Adipocyte (in vitro differentiated cells): ENCODE results near the gene ARRDC5.
"Not testable (repeated sequence)": the region's sequence is repeated elsewhere in the genome, so short reads cannot be mapped to it uniquely, and the experiment has no call there.

Experiments
- DNase-seq: peaks from one replicate; pipeline ENCODE4 v3.0.0-alpha.2; 2015; ENCODE audit warnings: low read depth
- H3K27me3 ChIP-seq: replicated peaks from 2 replicates; pipeline ENCODE4 v1.7.0; 2013; ENCODE audit warnings: mild to moderate bottlenecking, low read length, moderate library complexity; ENCODE audit not compliant: control insufficient read depth, insufficient read depth
- H3K36me3 ChIP-seq: 2 replicates; pipeline ENCODE4 v1.7.0; 2013; ENCODE audit warnings: low read length, mild to moderate bottlenecking, moderate library complexity; ENCODE audit not compliant: control insufficient read depth, insufficient read depth, severe bottlenecking
- H3K4me1 ChIP-seq: 2 replicates; pipeline ENCODE4 v1.7.0; 2013; ENCODE audit warnings: mild to moderate bottlenecking, low read length, moderate library complexity; ENCODE audit not compliant: control insufficient read depth, insufficient read depth
- H3K4me3 ChIP-seq: 2 replicates; pipeline ENCODE4 v1.7.0; 2013; ENCODE audit warnings: mild to moderate bottlenecking, low read length, moderate library complexity
- H3K9ac ChIP-seq: 2 replicates; pipeline ENCODE4 v1.7.0; 2013; ENCODE audit warnings: mild to moderate bottlenecking, low read length, moderate library complexity
- H3K9me3 ChIP-seq: 2 replicates; pipeline ENCODE4 v1.7.0; 2013; ENCODE audit warnings: mild to moderate bottlenecking, low read length, moderate library complexity; ENCODE audit not compliant: control insufficient read depth

Gene ARRDC5

GRCh38 chr19:4887803-4888202 lies 14.9 kb downstream of the ARRDC5 start:
- H3K4me3 ChIP-seq, H3K27me3 ChIP-seq, DNase-seq: not testable (repeated sequence)

GRCh38 chr19:4884993-4885392 lies 17.7 kb downstream of the ARRDC5 start:
- H3K4me1 ChIP-seq, H3K9me3 ChIP-seq, H3K9ac ChIP-seq, H3K36me3 ChIP-seq, H3K4me3 ChIP-seq, DNase-seq, H3K27me3 ChIP-seq: not testable (repeated sequence)

More at GRCh38 chr19:4887803-4888202, 14.9 kb downstream of the ARRDC5 start:
- H3K4me1 ChIP-seq, H3K9ac ChIP-seq, H3K9me3 ChIP-seq, H3K36me3 ChIP-seq: not testable (repeated sequence)

- not testable (repeated sequence) for H3K4me1 ChIP-seq, H3K9ac ChIP-seq, H3K27me3 ChIP-seq, H3K36me3 ChIP-seq, H3K9me3 ChIP-seq, DNase-seq, H3K4me3 ChIP-seq
Observed at GRCh38 chr19:4882874-4883273, 19.8 kb downstream of the ARRDC5 start.

GRCh38 chr19:4879041-4879440 lies 23.7 kb downstream of the ARRDC5 start:
- Histone ChIP-seq H3K36me3 (no peaks in the 10 kb centered on the region), H3K4me3 (no peak overlapping the region), H3K9me3 (no peaks in the 10 kb centered on the region), H3K27me3 (no peaks in the 10 kb centered on the region), H3K4me1 (no peaks in the 10 kb centered on the region), H3K9ac (no peak overlapping the region)
- DNase-seq, result no peak

- no peaks in the 10 kb centered on the region for H3K36me3 ChIP-seq
- H3K9me3 ChIP-seq, result no peaks in the 10 kb centered on the region
- no peak overlapping the region for H3K4me3 ChIP-seq
- H3K27me3 ChIP-seq, result no peaks in the 10 kb centered on the region
- no peaks in the 10 kb centered on the region for H3K4me1 ChIP-seq
- DNase-seq, result no peak
- no peak overlapping the region for H3K9ac ChIP-seq
Observed at GRCh38 chr19:4878491-4878968, 24.2 kb downstream of the ARRDC5 start.

GRCh38 chr19:4877753-4878490 lies 24.8 kb downstream of the ARRDC5 start:
- H3K9ac ChIP-seq, result no peak overlapping the region
- no peaks in the 10 kb centered on the region for H3K9me3 ChIP-seq
- no peak for DNase-seq
- no peaks in the 10 kb centered on the region for H3K27me3 ChIP-seq
- no peaks in the 10 kb centered on the region for H3K36me3 ChIP-seq
- H3K4me3 ChIP-seq, result no peak overlapping the region
- H3K4me1 ChIP-seq, result no peaks in the 10 kb centered on the region

GRCh38 chr19:4873930-4874329 lies 28.8 kb downstream of the ARRDC5 start:
- DNase-seq, result no peak
- Histone ChIP-seq H3K4me3 (no peak overlapping the region), H3K9ac (no peak overlapping the region)

GRCh38 chr19:4871711-4872110 lies 31.0 kb downstream of the ARRDC5 start:
- Histone ChIP-seq H3K4me3 (no peak overlapping the region), H3K9me3 (no peaks in the 10 kb centered on the region)

More at GRCh38 chr19:4873930-4874329, 28.8 kb downstream of the ARRDC5 start:
- Histone ChIP-seq H3K4me1 (peaks cover 17% of the 10 kb centered on the region), H3K27me3 (no peaks in the 10 kb centered on the region), H3K9me3 (no peaks in the 10 kb centered on the region), H3K36me3 (no peaks in the 10 kb centered on the region)

GRCh38 chr19:4870025-4870700 lies 32.5 kb downstream of the ARRDC5 start:
- Histone ChIP-seq H3K4me3 (no peak overlapping the region), H3K9ac (peak overlapping the region; percentile 56), H3K27me3 (no peaks in the 10 kb centered on the region), H3K4me1 (peaks cover 26% of the 10 kb centered on the region), H3K9me3 (no peaks in the 10 kb centered on the region), H3K36me3 (no peaks in the 10 kb centered on the region)
- peak; percentile 86 for DNase-seq

More at GRCh38 chr19:4871711-4872110, 31.0 kb downstream of the ARRDC5 start:
- Histone ChIP-seq H3K27me3 (no peaks in the 10 kb centered on the region), H3K36me3 (no peaks in the 10 kb centered on the region), H3K4me1 (peaks cover 17% of the 10 kb centered on the region), H3K9ac (no peak overlapping the region)
- DNase-seq, result no peak

- Histone ChIP-seq H3K4me3 (no peak overlapping the region), H3K27me3 (no peaks in the 10 kb centered on the region), H3K9me3 (no peaks in the 10 kb centered on the region), H3K9ac (peak overlapping the region; percentile 84), H3K36me3 (peaks cover 7% of the 10 kb centered on the region), H3K4me1 (peaks cover 26% of the 10 kb centered on the region)
- no peak for DNase-seq
Observed at GRCh38 chr19:4868286-4868834, 34.3 kb downstream of the ARRDC5 start.

GRCh38 chr19:4867534-4868285 lies 35.0 kb downstream of the ARRDC5 start, which contains the start of gene PLIN3:
PLIN3 (minus strand) TSS chr19:4867667; CDS start chr19:4861394, 6,273 bp downstream.
- Histone ChIP-seq H3K9me3 (no peaks in the 10 kb centered on the region), H3K9ac (peak within 1 kb of the TSS; percentile 90), H3K36me3 (peaks cover 7% of the 10 kb centered on the region), H3K27me3 (no peaks in the 10 kb centered on the region), H3K4me3 (peak within 1 kb of the TSS; percentile 88), H3K4me1 (peaks cover 26% of the 10 kb centered on the region)
- peak; percentile 98 for DNase-seq
